MM.1S (cell line): ENCODE data around the gene TTLL9.

Experiments
- DNase-seq: peaks from one replicate; pipeline ENCODE4 v3.0.0-alpha.2; 2015
- H2AFZ ChIP-seq: fragments of 300-600 bp; sonication (generic); 2 replicates; pipeline ENCODE4 v1.6.0; 2016; ENCODE audit warnings: antibody characterized with exemption, low read length
- H3F3A ChIP-seq: fragments of 300-600 bp; sonication (generic); 2 replicates; pipeline ENCODE4 v1.6.1; 2016; ENCODE audit warnings: mild to moderate bottlenecking, antibody characterized with exemption, low read length, moderate library complexity, mixed read lengths; ENCODE audit not compliant: insufficient read depth
- H3K27ac ChIP-seq: fragments of 300-600 bp; sonication (generic); 2 replicates; pipeline ENCODE4 v1.5.1; 2016; ENCODE audit warnings: mild to moderate bottlenecking, low read length
- H3K27me3 ChIP-seq: fragments of 300-600 bp; sonication (generic); replicated peaks from 2 replicates; pipeline ENCODE4 v1.6.0; 2016; ENCODE audit warnings: low read length; ENCODE audit not compliant: insufficient read depth
- H3K36me3 ChIP-seq: fragments of 300-600 bp; sonication (generic); replicated peaks from 2 replicates; pipeline ENCODE4 v1.6.1; 2016; ENCODE audit warnings: mild to moderate bottlenecking, low read length, mixed read lengths; ENCODE audit not compliant: insufficient read depth
- H3K4me1 ChIP-seq: fragments of 300-600 bp; sonication (generic); 2 replicates; pipeline ENCODE4 v1.6.1; 2016; ENCODE audit warnings: low read length, mixed read lengths
- H3K4me2 ChIP-seq: fragments of 300-600 bp; sonication (generic); 2 replicates; pipeline ENCODE4 v1.6.0; 2016; ENCODE audit warnings: low read depth, low read length
- H3K4me3 ChIP-seq: fragments of 300-600 bp; sonication (generic); 2 replicates; pipeline ENCODE4 v1.5.1; 2016; ENCODE audit warnings: low read length, mixed read lengths
- H3K79me2 ChIP-seq: fragments of 300-600 bp; sonication (generic); 2 replicates; pipeline ENCODE4 v1.6.1; 2016; ENCODE audit warnings: mixed run types, low read length, mixed read lengths
- H3K9ac ChIP-seq: fragments of 300-600 bp; sonication (generic); 2 replicates; pipeline ENCODE4 v1.6.1; 2016; ENCODE audit warnings: low read length, mixed read lengths
- H3K9me2 ChIP-seq: fragments of 300-600 bp; sonication (generic); replicated peaks from 2 replicates; pipeline ENCODE4 v1.6.1; 2016; ENCODE audit warnings: mild to moderate bottlenecking, low read length, mixed read lengths; ENCODE audit not compliant: insufficient read depth
- H3K9me3 ChIP-seq: fragments of 300-600 bp; sonication (generic); replicated peaks from 2 replicates; pipeline ENCODE4 v1.6.1; 2016; ENCODE audit warnings: mild to moderate bottlenecking, low read length, mixed read lengths; ENCODE audit not compliant: insufficient read depth
- H4K20me1 ChIP-seq: fragments of 300-600 bp; sonication (generic); 2 replicates; pipeline ENCODE4 v1.6.1; 2016; ENCODE audit warnings: mild to moderate bottlenecking, low read length, moderate library complexity, mixed read lengths; ENCODE audit not compliant: insufficient read depth
- EZH2 ChIP-seq: fragments of 300-600 bp; sonication (generic); optimal IDR thresholded peaks from 2 replicates; pipeline ENCODE3; 2017; ENCODE audit warnings: low read depth, mild to moderate bottlenecking, antibody characterized with exemption, low read length, mixed read lengths
- EZH2phosphoT487 ChIP-seq: fragments of 300-600 bp; sonication (generic); IDR thresholded peaks from 2 replicates; pipeline ENCODE4 v1.6.1; 2018; ENCODE audit warnings: antibody characterized with exemption, low read length
- TF ChIP-seq, protein P1 (sequence below): fragments of 300-600 bp; sonication (generic); IDR thresholded peaks from 2 replicates; pipeline ENCODE4 v1.5.1; 2016; ENCODE audit warnings: antibody characterized with exemption, low read length, mixed read lengths

Gene TTLL9

GRCh38 chr20:31857861-31858759 lies 12.3 kb upstream of the TTLL9 start:
- Histone ChIP-seq H3K4me3 (no peak overlapping the region), H3K4me2 (peak overlapping the region; percentile 63)

GRCh38 chr20:31858760-31859083 lies 11.7 kb upstream of the TTLL9 start:
- Histone ChIP-seq H3K9me3 (no peaks in the 10 kb centered on the region), H3K4me2 (peak overlapping the region; percentile 63), H4K20me1 (no peaks in the 10 kb centered on the region), H3K9me2 (no peaks in the 10 kb centered on the region), H3K9ac (no peak overlapping the region), H3K27ac (no peak overlapping the region), H3K4me3 (no peak overlapping the region), H3F3A (no peaks in the 10 kb centered on the region), H3K79me2 (no peaks in the 10 kb centered on the region), H2AFZ (no peak overlapping the region), H3K27me3 (peaks cover 98% of the 10 kb centered on the region), H3K4me1 (peaks cover 11% of the 10 kb centered on the region), H3K36me3 (no peaks in the 10 kb centered on the region)
- DNase-seq: no peak
- TF ChIP-seq, protein P1, sequence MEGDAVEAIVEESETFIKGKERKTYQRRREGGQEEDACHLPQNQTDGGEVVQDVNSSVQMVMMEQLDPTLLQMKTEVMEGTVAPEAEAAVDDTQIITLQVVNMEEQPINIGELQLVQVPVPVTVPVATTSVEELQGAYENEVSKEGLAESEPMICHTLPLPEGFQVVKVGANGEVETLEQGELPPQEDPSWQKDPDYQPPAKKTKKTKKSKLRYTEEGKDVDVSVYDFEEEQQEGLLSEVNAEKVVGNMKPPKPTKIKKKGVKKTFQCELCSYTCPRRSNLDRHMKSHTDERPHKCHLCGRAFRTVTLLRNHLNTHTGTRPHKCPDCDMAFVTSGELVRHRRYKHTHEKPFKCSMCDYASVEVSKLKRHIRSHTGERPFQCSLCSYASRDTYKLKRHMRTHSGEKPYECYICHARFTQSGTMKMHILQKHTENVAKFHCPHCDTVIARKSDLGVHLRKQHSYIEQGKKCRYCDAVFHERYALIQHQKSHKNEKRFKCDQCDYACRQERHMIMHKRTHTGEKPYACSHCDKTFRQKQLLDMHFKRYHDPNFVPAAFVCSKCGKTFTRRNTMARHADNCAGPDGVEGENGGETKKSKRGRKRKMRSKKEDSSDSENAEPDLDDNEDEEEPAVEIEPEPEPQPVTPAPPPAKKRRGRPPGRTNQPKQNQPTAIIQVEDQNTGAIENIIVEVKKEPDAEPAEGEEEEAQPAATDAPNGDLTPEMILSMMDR: no peak
- TF ChIP-seq EZH2phosphoT487 (no peak), EZH2 (no peak)

More at GRCh38 chr20:31857861-31858759, 12.3 kb upstream of the TTLL9 start:
- Histone ChIP-seq H3K9me2 (no peaks in the 10 kb centered on the region), H3K4me1 (peaks cover 11% of the 10 kb centered on the region), H2AFZ (no peak overlapping the region), H3F3A (no peaks in the 10 kb centered on the region), H3K9ac (no peak overlapping the region), H3K27me3 (peaks cover 98% of the 10 kb centered on the region), H4K20me1 (no peaks in the 10 kb centered on the region), H3K79me2 (no peaks in the 10 kb centered on the region), H3K9me3 (no peaks in the 10 kb centered on the region), H3K27ac (no peak overlapping the region), H3K36me3 (no peaks in the 10 kb centered on the region)
- TF ChIP-seq EZH2phosphoT487 (no peak), EZH2 (no peak)
- TF ChIP-seq, protein P1: no peak
- peak; percentile 68 for DNase-seq

DNA sequence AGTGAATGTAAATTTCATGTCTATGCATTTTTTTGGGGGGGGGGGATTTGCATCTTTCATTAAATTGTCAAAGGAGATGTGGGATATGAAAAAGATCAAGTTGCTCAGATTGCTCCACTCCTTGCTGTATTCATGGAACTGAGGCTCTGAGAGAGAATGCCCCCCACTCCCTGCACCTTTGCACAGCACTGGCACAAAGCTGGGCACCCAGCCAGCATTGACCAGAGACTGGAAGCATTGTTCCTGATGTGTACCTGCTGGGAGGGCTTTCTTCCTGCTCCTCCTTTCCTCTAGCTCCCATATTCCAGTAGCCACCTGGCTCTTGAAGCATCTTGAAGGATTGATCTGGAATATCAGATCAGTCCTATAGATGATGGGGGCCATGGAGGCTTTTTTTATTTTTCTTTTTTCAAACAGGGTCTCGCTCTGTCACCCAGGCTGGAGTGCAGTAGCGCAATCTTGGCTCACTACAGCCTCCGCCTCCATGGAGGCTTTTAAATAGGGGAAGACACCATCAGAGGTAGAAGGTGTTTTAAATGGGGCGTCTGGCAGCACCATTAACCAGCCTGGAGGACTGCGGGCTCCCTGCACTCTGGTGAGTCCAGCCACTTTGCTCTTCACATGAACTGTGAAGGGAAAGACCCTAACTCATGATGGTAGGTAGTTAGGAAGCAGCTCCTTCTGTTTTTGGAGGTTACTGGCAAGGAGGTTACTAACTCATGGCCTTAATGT lies 11.0 kb upstream of the TTLL9 start:
- no peaks in the 10 kb centered on the region for H4K20me1 ChIP-seq
- H2AFZ ChIP-seq: no peak overlapping the region
- H3K27ac ChIP-seq: no peak overlapping the region
- no peak for TF ChIP-seq EZH2phosphoT487
- TF ChIP-seq, protein P1: no peak
- no peaks in the 10 kb centered on the region for H3K9me2 ChIP-seq
- H3K4me1 ChIP-seq: peaks cover 11% of the 10 kb centered on the region
- no peaks in the 10 kb centered on the region for H3K9me3 ChIP-seq
- H3K36me3 ChIP-seq: no peaks in the 10 kb centered on the region
- H3K9ac ChIP-seq: no peak overlapping the region
- H3F3A ChIP-seq: no peaks in the 10 kb centered on the region
- no peaks in the 10 kb centered on the region for H3K79me2 ChIP-seq
- H3K4me3 ChIP-seq: no peak overlapping the region
- no peak overlapping the region for H3K4me2 ChIP-seq
- no peak for DNase-seq
- H3K27me3 ChIP-seq: peaks cover 98% of the 10 kb centered on the region
